ENCODE data around the gene ERICH4. TPM values are rescaled to one million over a fixed set of nuclear protein-coding genes. Genes with fewer than 3 reads are reported as not detected.

The ERICH4 gene
- total and polyA plus RNA-seq, 2 of the 13 experiments (the other 11 are each of a cell fraction or from before 2014, with no cell fraction given) = 0.40 to 0.64 TPM

DNA sequence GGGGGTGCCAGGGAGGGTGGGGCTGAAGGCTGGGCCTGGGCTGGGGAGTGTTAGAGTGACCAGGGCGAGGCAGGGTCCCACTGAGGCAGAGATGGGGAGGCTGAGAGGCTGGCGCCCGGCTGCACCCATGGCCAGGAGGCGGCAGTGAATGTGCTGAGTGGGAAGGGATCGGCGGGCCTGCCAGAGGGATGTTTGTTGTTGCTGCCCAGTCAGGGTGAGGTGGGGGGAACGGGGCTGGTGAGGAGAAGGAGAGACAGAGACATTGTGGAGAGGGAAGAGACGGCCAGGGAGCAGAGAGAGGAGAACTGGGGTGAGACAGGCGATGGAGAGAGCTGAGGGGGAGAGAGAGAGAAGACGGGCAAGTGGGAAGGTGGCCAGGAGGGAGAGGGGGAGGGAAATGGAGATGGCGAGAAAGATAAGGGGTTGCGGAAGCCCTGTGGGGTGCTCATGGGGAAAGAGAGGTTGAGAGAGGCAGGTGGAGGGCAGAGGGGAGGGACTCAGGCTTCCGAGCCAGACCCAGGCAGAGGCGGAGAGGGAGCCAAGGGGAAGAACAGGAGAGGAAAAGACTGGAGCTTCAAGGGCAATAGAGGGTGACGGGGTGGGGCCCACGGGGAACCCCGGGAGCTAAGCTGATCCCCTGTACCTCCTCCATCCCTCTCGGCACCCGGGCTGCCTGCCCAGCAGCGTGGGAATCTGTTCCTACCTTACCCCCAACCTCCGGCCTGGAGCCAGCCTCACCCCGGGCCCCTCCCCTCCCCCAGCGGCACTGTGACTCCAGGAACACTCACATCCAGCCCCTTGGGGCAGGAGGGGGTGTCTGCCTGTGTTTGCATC is 15.1 kb upstream of the ERICH4 start:
- Histone ChIP-seq H3K79me2 (ENCODE audit: insufficient read depth, low read length) (no peaks in the 10 kb centered on the region), H4K20me1 (ENCODE audit: insufficient read depth, low read length) (no peaks in the 10 kb centered on the region), H3K9me3 (ENCODE audit: low read length) (no peaks in the 10 kb centered on the region), H2AFZ (ENCODE audit: low read length) (no peak overlapping the region), H3K4me1 (ENCODE audit: insufficient read depth, low read length) (peaks cover 59% of the 10 kb centered on the region), H3K9ac (ENCODE audit: insufficient read depth, low read depth, low read length) (0 out of 2 replicates have a peak overlapping the region, but pooled peaks have one; percentile 39), H3K4me3 (replicated peaks in 1 of 3; ENCODE audit: insufficient read depth in 1 of 3, low read depth in 2 of 3, low read length in 3 of 3) (peak overlapping the region; percentile 26 to 76 (median 62); a peak in 4 of 6 replicates), H3K4me2 (ENCODE audit: low read depth, low read length) (peak overlapping the region; percentile 72), H3K27me3 (ENCODE audit: control insufficient read depth in 1 of 2, insufficient read depth in 2 of 2, low read length in 2 of 2) (no peaks in the 10 kb centered on the region), H3K36me3 (replicated peaks in 1 of 2; ENCODE audit: control insufficient read depth in 1 of 2, insufficient read depth in 2 of 2, low read length in 2 of 2) (peaks cover 14 to 20% of the 10 kb centered on the region in 2 experiments; a peak in 4 of 5 replicates), H3K27ac (ENCODE audit: extremely low read length, insufficient read depth, low read length) (no peak overlapping the region)
- peak; percentile 35 for ATAC-seq
- 39% methylated on average over 17 of the region's 23 CpGs for WGBS (ENCODE audit: low lambda C conversion rate)
- in situ Hi-C loops (cut with HindIII; ENCODE audit: extremely low pct_ligation_motif_present, low pct_unique_long_range_greater_than_20kb) (no loop called here), intact Hi-C loops (cut with micrococcal nuclease; ENCODE audit: unreplicated experiment) (no loop called here)
- CTCF ChIA-PET (ENCODE audit: low intra/inter-chr PET ratio, low total read pairs) = no interaction called here
- POLR2A ChIA-PET = interaction anchor here (0.8 to 3.7 kb wide), 8 partner anchors 11 to 165 kb away, joined by 3 to 55 read pairs (median 4); partner anchors contain the start of genes B9D2 and DMAC2
- DNase-seq (ENCODE audit: low spot score) = no peak
- no peak for FAIRE-seq
- BruUV-seq (replicated peaks) = no TSS peak
- TF ChIP-seq, protein P1, sequence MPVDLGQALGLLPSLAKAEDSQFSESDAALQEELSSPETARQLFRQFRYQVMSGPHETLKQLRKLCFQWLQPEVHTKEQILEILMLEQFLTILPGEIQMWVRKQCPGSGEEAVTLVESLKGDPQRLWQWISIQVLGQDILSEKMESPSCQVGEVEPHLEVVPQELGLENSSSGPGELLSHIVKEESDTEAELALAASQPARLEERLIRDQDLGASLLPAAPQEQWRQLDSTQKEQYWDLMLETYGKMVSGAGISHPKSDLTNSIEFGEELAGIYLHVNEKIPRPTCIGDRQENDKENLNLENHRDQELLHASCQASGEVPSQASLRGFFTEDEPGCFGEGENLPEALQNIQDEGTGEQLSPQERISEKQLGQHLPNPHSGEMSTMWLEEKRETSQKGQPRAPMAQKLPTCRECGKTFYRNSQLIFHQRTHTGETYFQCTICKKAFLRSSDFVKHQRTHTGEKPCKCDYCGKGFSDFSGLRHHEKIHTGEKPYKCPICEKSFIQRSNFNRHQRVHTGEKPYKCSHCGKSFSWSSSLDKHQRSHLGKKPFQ (CRISPR knock-in tag; IDR thresholded peaks at IDR 0.05; ENCODE audit: insufficient replicate concordance) = peak; percentile 16
- no peak for TF ChIP-seq ZNF430 (CRISPR knock-in tag; IDR thresholded peaks at IDR 0.05)
- TF ChIP-seq GABPB1 (CRISPR knock-in tag; IDR thresholded peaks at IDR 0.05) = peak; percentile 6; the same call in 1 of the 2 replicates
- no peak for TF ChIP-seq PLRG1 (conservative IDR thresholded peaks at IDR 0.05)
- no peak for TF ChIP-seq ZNF468 (CRISPR knock-in tag; IDR thresholded peaks at IDR 0.05)
- TF ChIP-seq, protein P2, sequence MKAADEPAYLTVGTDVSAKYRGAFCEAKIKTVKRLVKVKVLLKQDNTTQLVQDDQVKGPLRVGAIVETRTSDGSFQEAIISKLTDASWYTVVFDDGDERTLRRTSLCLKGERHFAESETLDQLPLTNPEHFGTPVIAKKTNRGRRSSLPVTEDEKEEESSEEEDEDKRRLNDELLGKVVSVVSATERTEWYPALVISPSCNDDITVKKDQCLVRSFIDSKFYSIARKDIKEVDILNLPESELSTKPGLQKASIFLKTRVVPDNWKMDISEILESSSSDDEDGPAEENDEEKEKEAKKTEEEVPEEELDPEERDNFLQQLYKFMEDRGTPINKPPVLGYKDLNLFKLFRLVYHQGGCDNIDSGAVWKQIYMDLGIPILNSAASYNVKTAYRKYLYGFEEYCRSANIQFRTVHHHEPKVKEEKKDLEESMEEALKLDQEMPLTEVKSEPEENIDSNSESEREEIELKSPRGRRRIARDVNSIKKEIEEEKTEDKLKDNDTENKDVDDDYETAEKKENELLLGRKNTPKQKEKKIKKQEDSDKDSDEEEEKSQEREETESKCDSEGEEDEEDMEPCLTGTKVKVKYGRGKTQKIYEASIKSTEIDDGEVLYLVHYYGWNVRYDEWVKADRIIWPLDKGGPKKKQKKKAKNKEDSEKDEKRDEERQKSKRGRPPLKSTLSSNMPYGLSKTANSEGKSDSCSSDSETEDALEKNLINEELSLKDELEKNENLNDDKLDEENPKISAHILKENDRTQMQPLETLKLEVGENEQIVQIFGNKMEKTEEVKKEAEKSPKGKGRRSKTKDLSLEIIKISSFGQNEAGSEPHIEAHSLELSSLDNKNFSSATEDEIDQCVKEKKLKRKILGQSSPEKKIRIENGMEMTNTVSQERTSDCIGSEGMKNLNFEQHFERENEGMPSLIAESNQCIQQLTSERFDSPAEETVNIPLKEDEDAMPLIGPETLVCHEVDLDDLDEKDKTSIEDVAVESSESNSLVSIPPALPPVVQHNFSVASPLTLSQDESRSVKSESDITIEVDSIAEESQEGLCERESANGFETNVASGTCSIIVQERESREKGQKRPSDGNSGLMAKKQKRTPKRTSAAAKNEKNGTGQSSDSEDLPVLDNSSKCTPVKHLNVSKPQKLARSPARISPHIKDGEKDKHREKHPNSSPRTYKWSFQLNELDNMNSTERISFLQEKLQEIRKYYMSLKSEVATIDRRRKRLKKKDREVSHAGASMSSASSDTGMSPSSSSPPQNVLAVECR (CRISPR knock-in tag; IDR thresholded peaks at IDR 0.05; ENCODE audit: borderline replicate concordance) = 0 out of 2 replicates have a peak, but pooled peaks have one; percentile 5
- peak; percentile 57; the same call in 1 of the 2 replicates for TF ChIP-seq PCBP1 (IDR thresholded peaks at IDR 0.05; ENCODE audit: borderline replicate concordance, low read depth, low read length)
- peak; percentile 8 for TF ChIP-seq AGO2 (optimal IDR thresholded peaks at IDR 0.05; ENCODE audit: low read depth, low read length)
- TF ChIP-seq, protein P3, sequence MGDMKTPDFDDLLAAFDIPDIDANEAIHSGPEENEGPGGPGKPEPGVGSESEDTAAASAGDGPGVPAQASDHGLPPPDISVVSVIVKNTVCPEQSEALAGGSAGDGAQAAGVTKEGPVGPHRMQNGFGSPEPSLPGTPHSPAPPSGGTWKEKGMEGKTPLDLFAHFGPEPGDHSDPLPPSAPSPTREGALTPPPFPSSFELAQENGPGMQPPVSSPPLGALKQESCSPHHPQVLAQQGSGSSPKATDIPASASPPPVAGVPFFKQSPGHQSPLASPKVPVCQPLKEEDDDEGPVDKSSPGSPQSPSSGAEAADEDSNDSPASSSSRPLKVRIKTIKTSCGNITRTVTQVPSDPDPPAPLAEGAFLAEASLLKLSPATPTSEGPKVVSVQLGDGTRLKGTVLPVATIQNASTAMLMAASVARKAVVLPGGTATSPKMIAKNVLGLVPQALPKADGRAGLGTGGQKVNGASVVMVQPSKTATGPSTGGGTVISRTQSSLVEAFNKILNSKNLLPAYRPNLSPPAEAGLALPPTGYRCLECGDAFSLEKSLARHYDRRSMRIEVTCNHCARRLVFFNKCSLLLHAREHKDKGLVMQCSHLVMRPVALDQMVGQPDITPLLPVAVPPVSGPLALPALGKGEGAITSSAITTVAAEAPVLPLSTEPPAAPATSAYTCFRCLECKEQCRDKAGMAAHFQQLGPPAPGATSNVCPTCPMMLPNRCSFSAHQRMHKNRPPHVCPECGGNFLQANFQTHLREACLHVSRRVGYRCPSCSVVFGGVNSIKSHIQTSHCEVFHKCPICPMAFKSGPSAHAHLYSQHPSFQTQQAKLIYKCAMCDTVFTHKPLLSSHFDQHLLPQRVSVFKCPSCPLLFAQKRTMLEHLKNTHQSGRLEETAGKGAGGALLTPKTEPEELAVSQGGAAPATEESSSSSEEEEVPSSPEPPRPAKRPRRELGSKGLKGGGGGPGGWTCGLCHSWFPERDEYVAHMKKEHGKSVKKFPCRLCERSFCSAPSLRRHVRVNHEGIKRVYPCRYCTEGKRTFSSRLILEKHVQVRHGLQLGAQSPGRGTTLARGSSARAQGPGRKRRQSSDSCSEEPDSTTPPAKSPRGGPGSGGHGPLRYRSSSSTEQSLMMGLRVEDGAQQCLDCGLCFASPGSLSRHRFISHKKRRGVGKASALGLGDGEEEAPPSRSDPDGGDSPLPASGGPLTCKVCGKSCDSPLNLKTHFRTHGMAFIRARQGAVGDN (CRISPR knock-in tag; IDR thresholded peaks at IDR 0.05) = peak; percentile 27; the same call in 1 of the 2 replicates
- TF ChIP-seq ZNF432 (CRISPR knock-in tag; IDR thresholded peaks at IDR 0.05; ENCODE audit: borderline replicate concordance) = no peak
- TF ChIP-seq ZNF589 (CRISPR knock-in tag; conservative IDR thresholded peaks at IDR 0.05) = no peak

All from HepG2 (cell line).